SU-DHL-6 (cell line): Measurements from ENCODE around the gene PBXIP1.
A peak's percentile ranks its signal among the peaks of the same experiment; 100 is the strongest.
"Not testable (repeated sequence)": the region's sequence is repeated elsewhere in the genome, so short reads cannot be mapped to it uniquely, and the experiment has no call there.

ENCODE experiments used
- H2AFZ ChIP-seq: fragments of 200-600 bp; sonication (generic); 2 replicates; pipeline ENCODE4 v1.6.1; 2014; ENCODE audit warnings: low read depth, mild to moderate bottlenecking, moderate library complexity, mixed read lengths, antibody characterized with exemption, low read length; ENCODE audit not compliant: severe bottlenecking
- H3F3A ChIP-seq: fragments of 200-600 bp; shearing (Covaris generic); 2 replicates; pipeline ENCODE4 v1.6.0; 2016; ENCODE audit warnings: antibody characterized with exemption, mild to moderate bottlenecking; ENCODE audit not compliant: insufficient read depth
- H3K27ac ChIP-seq: fragments of 200-600 bp; sonication (generic); 2 replicates; pipeline ENCODE4 v1.5.1; 2016; ENCODE audit warnings: low read depth, mild to moderate bottlenecking, low read length, moderate library complexity, mixed read lengths
- H3K27me3 ChIP-seq: fragments of 200-600 bp; sonication (generic), shearing (Covaris generic); 2 replicates; pipeline ENCODE4 v1.6.0; 2014; ENCODE audit warnings: mild to moderate bottlenecking, low read length
- H3K36me3 ChIP-seq: fragments of 200-600 bp; sonication (generic); 2 replicates; pipeline ENCODE4 v1.6.1; 2014; ENCODE audit warnings: mild to moderate bottlenecking, low read length, mixed read lengths
- H3K4me2 ChIP-seq: fragments of 300-600, 200-600 bp; shearing (Covaris generic), sonication (generic); 2 replicates; pipeline ENCODE4 v1.6.0; 2014; ENCODE audit warnings: low read length, low read depth, mild to moderate bottlenecking; ENCODE audit not compliant: poor library complexity, severe bottlenecking
- H3K4me3 ChIP-seq: fragments of 200-600 bp; sonication (generic); 2 replicates; pipeline ENCODE4 v1.5.1; 2014; ENCODE audit warnings: antibody characterized with exemption, low read length, mild to moderate bottlenecking, mixed read lengths; ENCODE audit not compliant: insufficient read depth, poor library complexity, severe bottlenecking
- H3K79me2 ChIP-seq: fragments of 200-600 bp; sonication (generic); 2 replicates; pipeline ENCODE4 v1.6.1; 2014; ENCODE audit warnings: mild to moderate bottlenecking, low read length, moderate library complexity; ENCODE audit not compliant: insufficient read depth
- H3K9ac ChIP-seq: fragments of 200-600 bp; sonication (generic); 2 replicates; pipeline ENCODE4 v1.7.0; 2014; ENCODE audit warnings: mild to moderate bottlenecking, low read length
- H3K9me2 ChIP-seq: fragments of 200-600 bp; sonication (generic); replicated peaks from 2 replicates; pipeline ENCODE4 v1.6.1; 2014; ENCODE audit warnings: low read length; ENCODE audit not compliant: insufficient read depth
- H3K9me3 ChIP-seq: fragments of 200-600 bp; sonication (generic); 2 replicates; pipeline ENCODE4 v1.6.1; 2014; ENCODE audit warnings: low read length, mixed read lengths; ENCODE audit not compliant: insufficient read depth
- H4K20me1 ChIP-seq: fragments of 200-600 bp; sonication (generic); 2 replicates; pipeline ENCODE4 v1.6.1; 2014; ENCODE audit warnings: low read depth, mild to moderate bottlenecking, antibody characterized with exemption, low read length, moderate library complexity, mixed read lengths
- EZH2phosphoT487 ChIP-seq: fragments of 200-600 bp; sonication (generic), shearing (Covaris generic); conservative IDR thresholded peaks from 2 replicates; pipeline ENCODE4 v1.6.1; 2018; ENCODE audit warnings: mild to moderate bottlenecking, antibody characterized with exemption, low read length, moderate library complexity, mixed read lengths
- TF ChIP-seq, protein P1 (sequence below): fragments of 200-600 bp; sonication (generic); IDR thresholded peaks from one replicate; pipeline ENCODE4 v1.5.1; 2017; ENCODE audit warnings: antibody characterized with exemption, mild to moderate bottlenecking, low read length, moderate library complexity; ENCODE audit not compliant: insufficient read depth, poor library complexity, severe bottlenecking

The PBXIP1 gene

DNA sequence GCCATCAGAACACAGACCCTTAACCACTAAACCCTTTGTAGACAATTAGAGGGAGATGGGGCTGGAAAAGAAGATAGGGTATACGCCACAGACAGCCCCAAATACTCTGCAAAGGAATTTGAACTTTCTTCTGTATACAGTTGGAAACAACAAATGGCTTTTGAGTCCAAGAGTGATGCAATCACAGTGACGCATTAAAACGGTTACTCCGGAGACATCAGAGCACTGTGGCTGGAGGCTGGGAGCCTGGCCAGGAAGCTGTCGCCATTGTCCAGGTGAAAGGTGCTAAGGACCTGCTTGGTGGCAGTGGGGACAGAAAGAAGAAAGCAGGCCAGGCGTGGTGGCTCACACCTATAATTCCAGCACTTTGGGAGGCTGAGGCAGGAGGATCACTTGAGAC lies 31.4 kb upstream of the PBXIP1 start:
- Histone ChIP-seq H3K36me3 (no peaks in the 10 kb centered on the region), H3F3A (peaks cover 8% of the 10 kb centered on the region; the same call in 1 of the 2 replicates), H3K4me3 (no peak overlapping the region), H3K4me2 (no peak overlapping the region), H3K9me2 (no peaks in the 10 kb centered on the region), H4K20me1 (no peaks in the 10 kb centered on the region; the same call in 1 of the 2 replicates), H3K9ac (no peak overlapping the region), H3K27me3 (no peaks in the 10 kb centered on the region), H3K79me2 (peaks cover 25% of the 10 kb centered on the region), H3K9me3 (no peaks in the 10 kb centered on the region), H3K27ac (no peak overlapping the region), H2AFZ (no peak overlapping the region)
- TF ChIP-seq, protein P1, sequence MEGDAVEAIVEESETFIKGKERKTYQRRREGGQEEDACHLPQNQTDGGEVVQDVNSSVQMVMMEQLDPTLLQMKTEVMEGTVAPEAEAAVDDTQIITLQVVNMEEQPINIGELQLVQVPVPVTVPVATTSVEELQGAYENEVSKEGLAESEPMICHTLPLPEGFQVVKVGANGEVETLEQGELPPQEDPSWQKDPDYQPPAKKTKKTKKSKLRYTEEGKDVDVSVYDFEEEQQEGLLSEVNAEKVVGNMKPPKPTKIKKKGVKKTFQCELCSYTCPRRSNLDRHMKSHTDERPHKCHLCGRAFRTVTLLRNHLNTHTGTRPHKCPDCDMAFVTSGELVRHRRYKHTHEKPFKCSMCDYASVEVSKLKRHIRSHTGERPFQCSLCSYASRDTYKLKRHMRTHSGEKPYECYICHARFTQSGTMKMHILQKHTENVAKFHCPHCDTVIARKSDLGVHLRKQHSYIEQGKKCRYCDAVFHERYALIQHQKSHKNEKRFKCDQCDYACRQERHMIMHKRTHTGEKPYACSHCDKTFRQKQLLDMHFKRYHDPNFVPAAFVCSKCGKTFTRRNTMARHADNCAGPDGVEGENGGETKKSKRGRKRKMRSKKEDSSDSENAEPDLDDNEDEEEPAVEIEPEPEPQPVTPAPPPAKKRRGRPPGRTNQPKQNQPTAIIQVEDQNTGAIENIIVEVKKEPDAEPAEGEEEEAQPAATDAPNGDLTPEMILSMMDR: no peak
- TF ChIP-seq EZH2phosphoT487: no peak

DNA sequence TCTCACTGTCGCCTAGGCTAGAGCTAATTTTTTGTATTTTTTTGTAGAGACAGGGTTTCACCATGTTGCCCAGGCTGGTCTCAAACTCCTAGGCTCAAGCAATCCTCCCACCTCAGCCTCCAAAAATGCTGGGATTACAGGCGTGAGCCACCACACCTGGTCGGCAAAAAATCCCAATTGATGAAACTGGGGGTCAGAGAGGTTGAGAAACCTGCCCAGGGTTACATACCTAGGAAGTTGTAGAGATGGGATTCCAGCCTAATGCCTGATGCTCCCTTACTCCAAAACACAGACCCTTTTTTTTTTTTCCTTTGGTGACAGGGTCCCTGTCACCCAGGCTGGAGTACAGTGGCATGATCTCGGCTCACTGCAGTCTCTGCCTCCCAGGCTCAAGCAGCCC lies 30.8 kb upstream of the PBXIP1 start:
- not testable (repeated sequence) for H3K9me3 ChIP-seq, H2AFZ ChIP-seq, H3K4me3 ChIP-seq, H3K9me2 ChIP-seq, H3K27me3 ChIP-seq, H4K20me1 ChIP-seq, H3F3A ChIP-seq, H3K36me3 ChIP-seq, H3K27ac ChIP-seq, H3K9ac ChIP-seq, H3K4me2 ChIP-seq
- peaks cover 30% of the 10 kb centered on the region for H3K79me2 ChIP-seq

DNA sequence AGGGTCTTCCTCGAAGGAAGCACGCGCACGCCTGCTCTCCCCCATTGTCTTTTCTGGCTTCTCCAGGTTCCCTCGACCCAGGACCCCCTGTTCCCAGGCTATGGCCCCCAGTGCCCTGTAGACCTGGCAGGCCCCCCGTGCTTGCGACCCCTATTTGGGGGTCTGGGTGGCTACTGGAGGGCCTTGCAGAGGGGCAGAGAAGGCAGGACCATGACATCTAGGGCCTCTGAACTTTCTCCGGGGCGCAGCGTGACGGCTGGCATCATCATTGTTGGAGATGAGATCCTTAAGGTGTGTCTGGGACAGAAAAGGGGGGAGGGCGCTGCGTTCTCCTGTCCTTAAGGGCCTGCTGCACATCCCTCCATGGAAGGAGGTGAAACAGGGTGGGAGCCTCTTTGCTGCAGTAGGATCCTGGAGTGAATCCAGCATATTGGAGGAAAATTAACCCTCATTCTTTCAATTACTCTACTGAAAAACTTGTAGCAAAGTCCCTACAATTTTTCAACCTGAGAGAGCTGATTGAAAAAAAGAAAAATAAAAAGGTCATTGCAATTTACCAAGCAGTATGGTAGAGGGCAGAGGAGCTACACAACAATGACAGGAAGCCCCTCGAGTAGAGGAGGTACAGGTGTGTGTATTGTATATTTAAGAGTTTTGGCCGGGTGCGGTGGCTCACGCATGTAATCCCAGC lies 28.0 kb upstream of the PBXIP1 start:
- no peak overlapping the region for H2AFZ ChIP-seq

More for the DNA sequence above, 28.0 kb upstream of the PBXIP1 start:
- Histone ChIP-seq H3K4me3 (peak overlapping the region; percentile 84), H3K4me2 (peak overlapping the region; percentile 100), H3F3A (peaks cover 14% of the 10 kb centered on the region), H3K27ac (peak overlapping the region; percentile 54), H3K36me3 (peaks cover 2% of the 10 kb centered on the region; the same call in 1 of the 2 replicates), H3K9ac (peak overlapping the region; percentile 92), H3K27me3 (no peaks in the 10 kb centered on the region), H3K9me3 (no peaks in the 10 kb centered on the region), H4K20me1 (no peaks in the 10 kb centered on the region; the same call in 1 of the 2 replicates), H3K9me2 (no peaks in the 10 kb centered on the region), H3K79me2 (peaks cover 30% of the 10 kb centered on the region)
- TF ChIP-seq EZH2phosphoT487: no peak
- TF ChIP-seq, protein P1: peak; percentile 16
